ENCODE data around the gene WDR48.
A peak's percentile ranks its signal among the peaks of the same experiment; 100 is the strongest.

The WDR48 gene

GRCh38 chr3:39079530-39079929 lies 27.7 kb downstream of the WDR48 start:
- no peak for DNase-seq (ENCODE audit: low read depth)
- no peak overlapping the region for H3K4me3 ChIP-seq (ENCODE audit: low read depth, low read length)
- TF ChIP-seq CTCF (conservative IDR thresholded peaks at IDR 0.05; ENCODE audit: low read depth, low read length), result no peak

DNA sequence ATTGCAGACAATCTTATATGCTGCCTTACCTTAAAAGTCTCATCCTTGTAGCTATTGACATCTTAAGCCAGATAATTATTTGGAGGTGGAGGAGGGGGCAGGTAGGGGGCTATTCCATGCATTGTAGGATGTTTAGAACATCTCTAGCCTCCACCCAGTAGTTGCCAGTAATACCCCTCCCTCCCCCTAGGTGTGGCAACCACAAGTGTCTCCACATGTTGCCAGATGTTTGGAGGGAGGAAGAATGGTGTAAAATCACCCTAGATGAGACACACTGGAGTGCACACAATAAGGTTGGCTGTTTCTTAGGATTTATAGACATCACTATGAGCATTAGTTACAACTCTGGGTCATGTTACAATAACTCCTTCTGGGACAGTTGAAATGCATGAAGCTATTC lies 28.2 kb downstream of the WDR48 start:
- no peak for TF ChIP-seq CTCF (conservative IDR thresholded peaks at IDR 0.05; ENCODE audit: low read depth, low read length)
- H3K4me3 ChIP-seq (ENCODE audit: low read depth, low read length), result no peak overlapping the region
- DNase-seq (ENCODE audit: low read depth), result no peak

DNA sequence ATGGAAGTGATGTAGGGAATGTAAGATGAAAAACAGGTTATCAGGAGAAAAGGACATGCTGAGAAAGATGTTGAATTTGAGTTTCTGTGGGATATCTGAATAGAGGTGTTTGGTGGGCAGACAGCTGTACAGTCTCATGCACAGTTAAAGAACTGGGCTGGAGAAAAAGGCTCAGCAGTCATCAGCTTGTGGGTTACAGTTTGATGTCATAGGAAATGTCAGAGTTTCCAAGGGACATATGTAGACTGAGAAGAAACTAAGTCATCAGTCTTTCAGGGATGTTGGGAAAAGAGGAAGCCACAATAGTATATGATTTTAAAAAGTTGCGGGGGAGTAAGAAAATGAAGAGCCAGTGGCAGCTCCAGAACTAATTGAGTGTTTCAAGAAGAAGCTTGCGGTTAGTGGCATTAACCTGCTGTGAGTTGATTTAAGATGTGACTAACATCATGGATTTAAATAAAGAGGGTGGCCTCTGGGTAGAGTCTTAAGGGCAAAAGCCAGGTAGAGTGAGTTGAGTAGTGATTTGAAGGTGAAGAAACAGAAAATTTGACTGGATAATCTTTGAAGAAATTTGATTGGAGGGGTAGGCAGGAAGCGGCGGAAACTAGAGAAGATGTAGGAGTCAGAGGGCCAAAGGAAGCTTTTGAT lies 31.0 kb downstream of the WDR48 start:
- DNase-seq (ENCODE audit: low read depth), result no peak
- no peak overlapping the region for H3K4me3 ChIP-seq (ENCODE audit: low read depth, low read length)
- no peak for TF ChIP-seq CTCF (conservative IDR thresholded peaks at IDR 0.05; ENCODE audit: low read depth, low read length)

- H3K4me3 ChIP-seq (ENCODE audit: low read depth, low read length), result no peak overlapping the region
- TF ChIP-seq CTCF (conservative IDR thresholded peaks at IDR 0.05; ENCODE audit: low read depth, low read length), result no peak
- no peak for DNase-seq (ENCODE audit: low read depth)
Measured at GRCh38 chr3:39086144-39086543, 34.3 kb downstream of the WDR48 start.

DNA sequence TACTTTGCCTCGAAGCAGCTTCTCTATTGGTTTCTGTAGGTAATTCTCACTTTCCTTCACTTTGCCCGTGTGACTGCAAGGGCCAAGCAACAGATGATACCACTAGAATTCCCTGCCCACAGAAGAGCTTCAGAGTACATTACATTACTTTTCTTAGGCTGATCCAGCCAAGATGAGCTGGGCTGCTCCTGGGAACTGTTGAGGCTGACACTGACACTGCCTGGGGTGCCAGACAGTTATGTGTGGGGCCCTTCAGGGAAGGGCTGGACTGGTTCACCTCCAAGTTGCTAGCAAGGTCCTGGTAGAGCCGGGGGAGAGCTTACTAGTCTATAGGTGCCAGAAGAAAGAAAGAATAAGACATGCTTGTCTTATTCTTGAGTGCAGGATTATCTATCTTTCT lies 36.6 kb downstream of the WDR48 start:
- H3K4me3 ChIP-seq (ENCODE audit: low read depth, low read length), result no peak overlapping the region
- peak; percentile 17 for DNase-seq (ENCODE audit: low read depth)
- TF ChIP-seq CTCF (conservative IDR thresholded peaks at IDR 0.05; ENCODE audit: low read depth, low read length), result no peak

DNA sequence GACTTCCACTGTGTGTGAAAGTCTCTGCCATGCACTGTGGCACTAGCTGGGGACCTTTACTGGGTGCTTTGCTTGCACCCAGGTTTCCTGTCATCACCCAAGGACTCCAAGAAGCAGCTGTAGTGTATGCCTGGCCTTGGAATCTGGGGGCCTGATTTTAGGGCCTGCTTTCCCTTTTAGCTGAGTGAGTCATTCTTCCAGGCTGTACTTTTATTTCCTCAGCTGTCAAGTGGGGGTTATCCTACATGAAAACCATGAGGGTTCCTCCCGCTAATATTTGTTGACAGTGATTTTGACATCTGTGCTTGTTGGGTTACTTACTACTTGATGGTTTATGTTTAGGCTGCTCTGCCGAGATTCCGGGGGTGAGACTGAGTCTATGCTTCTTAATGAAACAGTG lies 37.1 kb downstream of the WDR48 start:
- H3K4me3 ChIP-seq (ENCODE audit: low read depth, low read length), result no peak overlapping the region
- DNase-seq (ENCODE audit: low read depth), result peak; percentile 57
- no peak for TF ChIP-seq CTCF (conservative IDR thresholded peaks at IDR 0.05; ENCODE audit: low read depth, low read length)

- TF ChIP-seq CTCF (conservative IDR thresholded peaks at IDR 0.05; ENCODE audit: low read depth, low read length), result no peak
- no peak overlapping the region for H3K4me3 ChIP-seq (ENCODE audit: low read depth, low read length)
- peak; percentile 43 for DNase-seq (ENCODE audit: low read depth)
Measured at GRCh38 chr3:39090922-39091321, 39.1 kb downstream of the WDR48 start.

All from choroid plexus epithelial cell (primary cell).